ENCODE results near the gene CPN2.

Gene CPN2

DNA sequence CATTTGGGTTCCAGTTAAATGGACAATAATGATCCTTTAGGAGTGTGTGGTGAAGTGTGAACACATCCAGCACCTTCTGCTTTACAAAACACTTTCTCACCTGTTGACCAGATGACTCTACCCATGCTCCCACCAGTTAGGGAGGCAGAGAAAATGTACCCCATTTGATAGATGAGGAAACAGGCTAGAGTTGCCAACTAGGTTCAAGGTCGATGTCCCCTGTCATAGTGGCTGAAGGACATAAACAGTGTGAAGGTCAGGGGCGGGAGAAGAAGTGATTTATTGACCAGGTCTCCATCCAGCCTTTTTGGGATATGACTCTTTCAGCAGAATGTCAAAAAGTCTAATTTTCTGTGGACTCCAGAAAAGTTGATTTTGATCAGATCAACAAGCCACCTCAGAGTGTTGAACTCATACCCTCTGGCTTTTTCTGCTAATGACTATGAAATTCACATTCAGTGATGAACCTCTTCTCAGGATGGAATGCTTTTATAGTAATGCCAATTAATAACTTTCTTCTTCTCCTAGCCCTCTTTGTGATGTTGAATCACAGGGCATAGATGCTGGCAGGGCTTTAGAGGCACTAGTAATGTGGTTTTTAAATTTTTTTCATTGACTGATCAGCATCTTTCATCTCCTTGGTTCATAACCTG lies 57.5 kb downstream of the CPN2 start:
- no peak for DNase-seq (ENCODE audit: low spot score)

DNA sequence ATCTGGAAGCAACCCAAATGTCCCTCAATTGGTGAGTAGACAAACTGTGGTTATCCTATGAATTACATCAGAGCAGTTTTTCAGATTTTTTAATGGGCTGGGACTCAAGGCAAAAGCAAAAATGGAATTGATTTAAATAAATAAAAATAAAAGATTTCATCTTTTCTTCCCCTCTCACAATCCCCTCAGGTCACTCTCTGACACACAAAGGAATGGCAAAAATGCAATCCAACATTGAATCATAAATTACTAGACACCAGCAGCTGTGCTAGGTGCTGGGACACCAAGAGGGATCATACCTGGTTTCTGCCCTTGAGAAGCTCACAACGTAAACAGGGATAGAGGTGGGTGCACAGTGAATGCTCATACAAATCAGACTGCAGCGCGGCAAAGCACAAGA lies 58.8 kb downstream of the CPN2 start:
- DNase-seq (ENCODE audit: low spot score): no peak
